Adrenal gland (tissue), 5 donors: Measurements from ENCODE around the gene TEDC1.

Experiments
- POLR2A ChIP-seq, 2 donors: fragments of 450-650 bp; IDR thresholded peaks; one replicate each; pipeline ENCODE4 v1.6.1; 2017; ENCODE audit warnings: antibody characterized with exemption in 2 of 2, mild to moderate bottlenecking in 2 of 2, moderate library complexity in 1 of 2
- TF ChIP-seq, protein P1 (sequence below), 6 experiments: fragments of 450-650 bp in 4 of 6; fragments of 200-600 bp in 2 of 6; sonication (generic) in 1 of 6; IDR thresholded peaks; 1 replicate in 5 of 6; 2 replicates in 1 of 6; pipeline versions ENCODE4 v1.5.1 to v1.8.0; 2016 to 2021; ENCODE audit warnings: antibody characterized with exemption in 6 of 6, mild to moderate bottlenecking in 2 of 6, moderate library complexity in 1 of 6
- donor health status: DM: no; HTN: no; CAD: no.

DNA sequence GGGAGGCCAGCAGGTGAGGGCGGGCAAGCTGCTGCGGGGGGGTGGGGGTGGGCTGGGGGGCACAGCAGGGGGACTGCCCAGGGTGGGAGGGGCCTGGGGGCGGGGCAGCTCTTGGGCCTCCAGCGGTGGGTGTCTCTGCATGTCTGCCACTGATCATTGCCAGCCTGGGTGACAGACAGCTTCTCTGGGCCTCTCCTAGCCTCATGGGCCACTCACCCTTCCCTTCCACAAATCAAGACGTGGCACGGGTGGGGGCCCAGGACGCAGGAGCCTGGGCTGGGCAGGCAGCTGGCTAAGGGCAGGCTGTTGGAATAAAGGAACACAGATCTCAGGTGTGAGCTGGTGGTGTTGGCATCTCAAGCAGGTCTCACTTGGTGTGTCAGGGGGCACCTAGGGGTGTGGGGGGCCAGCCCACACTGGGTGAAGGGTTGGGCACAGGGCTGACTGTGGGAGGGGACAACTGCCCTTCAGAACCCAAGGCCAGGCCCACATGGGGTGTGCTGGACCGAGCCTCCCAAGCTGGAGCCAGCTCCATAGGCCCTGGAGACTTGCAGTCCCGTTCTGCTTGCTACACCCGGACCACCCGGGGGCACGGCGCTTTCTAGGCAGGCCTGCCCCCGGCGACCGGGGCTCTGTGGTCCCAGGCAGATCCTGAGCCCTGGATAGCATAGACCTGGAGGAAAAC is 3.0 kb downstream of the TEDC1 start:
- TF ChIP-seq, protein P1, sequence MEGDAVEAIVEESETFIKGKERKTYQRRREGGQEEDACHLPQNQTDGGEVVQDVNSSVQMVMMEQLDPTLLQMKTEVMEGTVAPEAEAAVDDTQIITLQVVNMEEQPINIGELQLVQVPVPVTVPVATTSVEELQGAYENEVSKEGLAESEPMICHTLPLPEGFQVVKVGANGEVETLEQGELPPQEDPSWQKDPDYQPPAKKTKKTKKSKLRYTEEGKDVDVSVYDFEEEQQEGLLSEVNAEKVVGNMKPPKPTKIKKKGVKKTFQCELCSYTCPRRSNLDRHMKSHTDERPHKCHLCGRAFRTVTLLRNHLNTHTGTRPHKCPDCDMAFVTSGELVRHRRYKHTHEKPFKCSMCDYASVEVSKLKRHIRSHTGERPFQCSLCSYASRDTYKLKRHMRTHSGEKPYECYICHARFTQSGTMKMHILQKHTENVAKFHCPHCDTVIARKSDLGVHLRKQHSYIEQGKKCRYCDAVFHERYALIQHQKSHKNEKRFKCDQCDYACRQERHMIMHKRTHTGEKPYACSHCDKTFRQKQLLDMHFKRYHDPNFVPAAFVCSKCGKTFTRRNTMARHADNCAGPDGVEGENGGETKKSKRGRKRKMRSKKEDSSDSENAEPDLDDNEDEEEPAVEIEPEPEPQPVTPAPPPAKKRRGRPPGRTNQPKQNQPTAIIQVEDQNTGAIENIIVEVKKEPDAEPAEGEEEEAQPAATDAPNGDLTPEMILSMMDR (IDR thresholded peaks at IDR 0.05) = no peak
- no peak for TF ChIP-seq POLR2A (IDR thresholded peaks at IDR 0.05)
